GM12878 (cell line): Measurements from ENCODE around the gene CCDC88A. TPM values are rescaled to one million over a fixed set of nuclear protein-coding genes. Genes with fewer than 3 reads are reported as not detected.

ENCODE experiments used
- ATAC-seq: fragments of 200-7000 bp; cut with Tn5 transposase; 3 replicates; pipeline ENCODE4 v1.9.1; 2020; ENCODE audit warnings: mild to moderate bottlenecking, moderate library complexity
- BruUV-seq: library from RNA; stranded (reverse); fragments of 400-500 nt; replicated peaks from 2 replicates; lab custom pipeline; 2021; lab: Mats Ljungman, UMichigan
- CTCF ChIA-PET: fragments of 300-600 bp; sonication (Branson Sonifier 250); formaldehyde crosslinking; extraction: SDS; loops from one replicate; lab custom pipeline; 2021; ENCODE audit warnings: inconsistent platforms; lab: Yijun Ruan, JAX
- POLR2A ChIA-PET: fragments of 350-600 bp; formaldehyde crosslinking; extraction: SDS; loops from one replicate; lab custom pipeline; 2021; ENCODE audit warnings: inconsistent platforms; lab: Charles Lee
- RAD21 ChIA-PET: fragments of 300-600 bp; sonication (Branson Sonifier 250); formaldehyde crosslinking; loops from one replicate; lab custom pipeline; 2023; ENCODE audit warnings: antibody characterized with exemption; ENCODE audit not compliant: unreplicated experiment; lab: Charles Lee
- SMC1A ChIA-PET: fragments of 300-600 bp; sonication (Branson Sonifier 250); formaldehyde crosslinking; loops from one replicate; lab custom pipeline; 2023; ENCODE audit not compliant: unreplicated experiment, uncharacterized antibody; lab: Charles Lee
- DNase-seq: peaks from one replicate; pipeline ENCODE4 v3.0.0-alpha.2; 2011; ENCODE audit warnings: low read depth, low spot score
- FAIRE-seq: peaks from 3 replicates; lab custom pipeline; 2011; peaks lifted over from hg19 to GRCh38; lab: Jason Lieb, UNC
- H2AFZ ChIP-seq: 2 replicates; pipeline ENCODE4 v1.6.0; 2011; ENCODE audit warnings: low read depth, low read length, control low read depth; ENCODE audit not compliant: control insufficient read depth
- H3K27ac ChIP-seq: 2 replicates; pipeline ENCODE4 v1.5.1; 2011; ENCODE audit warnings: control low read depth; ENCODE audit not compliant: control insufficient read depth, insufficient read depth
- H3K27me3 ChIP-seq, 2 experiments: replicated peaks in 1 of 2; 2 replicates each; pipeline versions ENCODE4 v1.6.0 to v1.6.1; 2011; ENCODE audit warnings: low read length in 1 of 2; ENCODE audit not compliant: control insufficient read depth in 2 of 2, insufficient read depth in 2 of 2
- H3K36me3 ChIP-seq, 2 experiments: 2 replicates each; pipeline ENCODE4 v1.5.1; 2011; ENCODE audit warnings: low read length in 1 of 2; ENCODE audit not compliant: control insufficient read depth in 2 of 2, insufficient read depth in 2 of 2
- H3K4me1 ChIP-seq: 2 replicates; pipeline ENCODE4 v1.6.1; 2011; ENCODE audit warnings: mild to moderate bottlenecking, low read length, moderate library complexity, mixed read lengths; ENCODE audit not compliant: control insufficient read depth, insufficient read depth
- H3K4me2 ChIP-seq: 2 replicates; pipeline ENCODE4 v1.6.0; 2011; ENCODE audit warnings: control low read depth; ENCODE audit not compliant: control insufficient read depth, insufficient read depth
- H3K4me3 ChIP-seq: fragments of 200-600 bp; sonication (generic); 2 replicates; pipeline ENCODE4 v1.5.1; 2016
- H3K79me2 ChIP-seq: 2 replicates; pipeline ENCODE4 v1.6.0; 2011; ENCODE audit warnings: low read length; ENCODE audit not compliant: control insufficient read depth, insufficient read depth
- H3K9ac ChIP-seq: 2 replicates; pipeline ENCODE4 v1.8.0; 2011; ENCODE audit warnings: low read length, control low read depth, mixed read lengths; ENCODE audit not compliant: control insufficient read depth, insufficient read depth
- H3K9me3 ChIP-seq: replicated peaks from 3 replicates; pipeline ENCODE4 v1.5.1; 2011; ENCODE audit warnings: mild to moderate bottlenecking, low read length; ENCODE audit not compliant: control insufficient read depth, insufficient read depth
- H4K20me1 ChIP-seq: 2 replicates; pipeline ENCODE4 v1.6.0; 2011; ENCODE audit not compliant: control insufficient read depth, insufficient read depth
- BACH1 ChIP-seq: fragments of 450-650 bp; IDR thresholded peaks from 2 replicates; pipeline ENCODE4 v1.6.1; 2017; ENCODE audit warnings: mild to moderate bottlenecking, borderline replicate concordance
- BHLHE40 ChIP-seq, 2 experiments: fragments of 450-650 bp in 1 of 2; IDR thresholded peaks; 2 replicates each; pipeline ENCODE4 v1.6.1; 2011 to 2017; ENCODE audit warnings: low read depth in 2 of 2, borderline replicate concordance in 1 of 2, improper control_type of control experiment in 1 of 2, low read length in 1 of 2, mild to moderate bottlenecking in 1 of 2
- CBX3 ChIP-seq: fragments of 200-600 bp; sonication (generic); IDR thresholded peaks from 2 replicates; pipeline ENCODE4 v1.6.1; 2016; ENCODE audit warnings: low read depth, borderline replicate concordance
- CEBPB ChIP-seq, 2 experiments: fragments of 150-350 bp in 1 of 2; IDR thresholded peaks; 2 replicates each; pipeline ENCODE4 v1.6.1; 2012 to 2014; ENCODE audit warnings: low read depth in 2 of 2, low read length in 2 of 2, borderline replicate concordance in 1 of 2, inconsistent platforms in 1 of 2
- ESRRA ChIP-seq: IDR thresholded peaks from 2 replicates; pipeline ENCODE4 v1.6.1; 2012; ENCODE audit warnings: mild to moderate bottlenecking, low read length, improper control_type of control experiment
- ETV6 ChIP-seq, 2 experiments: fragments of 450-650 bp in 1 of 2; IDR thresholded peaks in 1 of 2; conservative IDR thresholded peaks in 1 of 2; 2 replicates each; pipeline ENCODE4 v1.6.1; 2014; ENCODE audit warnings: antibody characterized with exemption in 1 of 2, borderline replicate concordance in 1 of 2, low read depth in 1 of 2, mild to moderate bottlenecking in 1 of 2, moderate library complexity in 1 of 2
- JUND ChIP-seq: IDR thresholded peaks from 2 replicates; pipeline ENCODE4 v1.6.1; 2012; ENCODE audit warnings: low read depth, mild to moderate bottlenecking, low read length, improper control_type of control experiment, moderate library complexity
- MXI1 ChIP-seq: fragments of 150-350 bp; IDR thresholded peaks from 2 replicates; pipeline ENCODE4 v1.6.1; 2011; ENCODE audit warnings: low read depth, mild to moderate bottlenecking, inconsistent platforms, low read length, improper control_type of control experiment
- NFIC ChIP-seq: IDR thresholded peaks from 2 replicates; pipeline ENCODE4 v1.6.1; 2012; ENCODE audit warnings: low read depth, mild to moderate bottlenecking, inconsistent platforms, low read length, moderate library complexity
- SMC3 ChIP-seq: IDR thresholded peaks from 2 replicates; pipeline ENCODE4 v1.6.1; 2011; ENCODE audit warnings: low read length, improper control_type of control experiment, borderline replicate concordance
- SP1 ChIP-seq: IDR thresholded peaks from one replicate; pipeline ENCODE4 v1.6.1; 2011; ENCODE audit warnings: low read depth, low read length
- ZNF274 ChIP-seq: IDR thresholded peaks from one replicate; pipeline ENCODE4 v1.8.0; 2011; ENCODE audit not compliant: insufficient read length, insufficient read depth
- ZSCAN29 ChIP-seq: fragments of 450-650 bp; IDR thresholded peaks from 2 replicates; pipeline ENCODE4 v1.6.1; 2017; ENCODE audit warnings: mild to moderate bottlenecking, moderate library complexity
- WGBS: methylation state at CpG from one replicate; pipeline ENCODE4 v1.1.6; 2016; ENCODE audit warnings: low lambda C conversion rate; ENCODE audit not compliant: insufficient replicate concordance, insufficient coverage; ENCODE audit errors: missing lambda C conversion rate; 5-methylcytosine and 5-hydroxymethylcytosine counted together
- in situ Hi-C: fragments of 300-500 bp; cut with MboI; formaldehyde crosslinking; loops from 9 replicates; pipeline ENCODE4 v1.14.3; 2018; ENCODE audit warnings: mixed read lengths
- intact Hi-C: fragments of 100-400 bp; cut with micrococcal nuclease; formaldehyde crosslinking; loops from one replicate; pipeline ENCODE4 v1.14.2; 2022; ENCODE audit not compliant: unreplicated experiment
- polyA plus RNA-seq, 11 experiments: library from polyadenylated mRNA; depleted of rRNA in 4 of 11; unstranded in 6 of 11; stranded (reverse) in 5 of 11; fragments of >200 nt; fragmentation: Nextera tagmentation in 4 of 11; fragmentation: Illumina TruSeq in 1 of 11; extraction: Ambion mirVana in 4 of 11; extraction: Trizol in 1 of 11; gene quantifications; 1 replicate in 1 of 11; 2 replicates in 10 of 11; pipeline versions ENCODE4 v1.2.1 to v1.2.3, GENCODE V29; 2011 to 2016; ENCODE audit warnings: inconsistent platforms in 2 of 11, missing spikeins in 2 of 11, low read depth in 1 of 11
- total RNA-seq, 4 experiments: library from RNA; depleted of rRNA in 3 of 4; stranded (reverse); fragments of >200 nt in 3 of 4; fragmentation: Illumina TruSeq in 1 of 4; extraction: Trizol in 1 of 4; gene quantifications; 2 replicates each; pipeline versions ENCODE4 v1.2.1 to v1.2.3, GENCODE V29; 2013 to 2021

The CCDC88A gene
- total and polyA plus RNA-seq, 10 of the 15 experiments (the other 5 are each of a cell fraction or from before 2014, with no cell fraction given): 1.8 to 71.6 (median 45.9) TPM

DNA sequence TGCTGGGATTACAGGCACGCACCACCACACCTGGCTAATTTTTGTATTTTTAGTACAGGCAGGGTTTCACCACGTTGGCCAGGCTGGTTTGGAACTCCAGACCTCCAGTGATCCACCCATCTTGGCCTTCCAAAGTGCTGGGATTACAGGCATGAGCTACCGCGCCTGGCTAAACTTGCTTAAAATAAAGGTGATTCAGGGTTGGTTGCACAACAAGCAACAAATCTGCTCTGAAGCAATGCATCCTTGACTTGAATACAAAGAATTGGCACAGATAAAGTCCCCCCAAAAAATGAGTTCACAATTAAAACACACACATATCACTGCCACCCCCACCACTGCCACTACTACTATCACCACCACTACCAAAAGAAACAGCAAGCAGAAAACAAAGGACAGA, 34.9 kb downstream of the CCDC88A start:
- WGBS: 84% methylated on average over 4 of the region's 4 CpGs
- ChIA-PET POLR2A (no interaction called here), CTCF (interaction anchor here (1.2 kb wide), 1 partner anchor 52 kb away, joined by 4 read pairs; no protein-coding TSS in a partner anchor), SMC1A (interaction anchor here (0.6 kb wide), 1 partner anchor 498 kb away, joined by 3 read pairs; no protein-coding TSS in a partner anchor), RAD21 (no interaction called here)
- intact Hi-C loops: no loop called here
- Histone ChIP-seq H2AFZ (no peak overlapping the region), H3K79me2 (no peaks in the 10 kb centered on the region; the same call in 1 of the 2 replicates), H3K4me1 (no peaks in the 10 kb centered on the region), H3K4me2 (no peak overlapping the region), H3K27ac (no peak overlapping the region), H3K9me3 (no peaks in the 10 kb centered on the region), H4K20me1 (no peaks in the 10 kb centered on the region), H3K4me3 (no peak overlapping the region), H3K9ac (no peak overlapping the region), H3K36me3 (no peaks in the 10 kb centered on the region), H3K27me3 (no peaks in the 10 kb centered on the region)
- no peak for DNase-seq
- TF ChIP-seq NFIC: no peak
- no peak for TF ChIP-seq SP1
- TF ChIP-seq BHLHE40 (IDR thresholded peaks at IDR 0.05; ENCODE audit: borderline replicate concordance in 1 of 2, low read depth in 2 of 2, low read length in 1 of 2): no peak
- no peak for TF ChIP-seq ESRRA
- no peak for TF ChIP-seq SMC3
- TF ChIP-seq CBX3: no peak
- TF ChIP-seq ZSCAN29: no peak
- no peak for TF ChIP-seq MXI1
- TF ChIP-seq ETV6 (conservative IDR thresholded peaks at IDR 0.05 in 1 of 2, IDR thresholded peaks at IDR 0.05 in 1 of 2; ENCODE audit: borderline replicate concordance in 1 of 2, low read depth in 1 of 2): no peak
- TF ChIP-seq CEBPB (IDR thresholded peaks at IDR 0.05; ENCODE audit: borderline replicate concordance in 1 of 2, low read depth in 2 of 2, low read length in 2 of 2): no peak
- no peak for TF ChIP-seq BACH1
- no peak for TF ChIP-seq ZNF274
- no peak for TF ChIP-seq JUND
- ATAC-seq: no peak
- in situ Hi-C loops: no loop called here
- no TSS peak for BruUV-seq
- no peak for FAIRE-seq
